NCI-H2171 (cell line): ENCODE measurements around the gene ACYP1.

Experiments used
- DNase-seq: peaks from one replicate; lab custom pipeline; 2025; lab: John Stamatoyannopoulos, UW

The ACYP1 gene

DNA sequence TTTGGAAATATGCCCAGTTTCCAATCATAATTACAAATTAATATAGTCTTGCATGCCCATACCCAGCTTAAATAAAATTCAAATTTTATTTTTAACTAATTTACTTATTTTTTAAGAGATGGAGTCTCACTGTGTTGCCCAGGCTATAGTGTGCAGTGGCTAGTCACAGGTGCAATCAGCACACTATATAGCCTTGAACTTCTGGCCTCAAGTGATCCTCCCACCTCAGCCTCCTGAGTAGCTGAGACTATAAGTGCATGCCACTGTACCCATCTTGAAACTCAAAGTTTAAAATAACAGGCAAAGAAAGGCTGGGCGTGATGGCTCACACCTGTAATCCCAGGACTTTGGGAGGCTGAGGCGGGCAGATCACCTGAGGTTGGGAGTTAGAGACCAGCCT is 22.9 kb downstream of the ACYP1 start:
- no peak for DNase-seq

DNA sequence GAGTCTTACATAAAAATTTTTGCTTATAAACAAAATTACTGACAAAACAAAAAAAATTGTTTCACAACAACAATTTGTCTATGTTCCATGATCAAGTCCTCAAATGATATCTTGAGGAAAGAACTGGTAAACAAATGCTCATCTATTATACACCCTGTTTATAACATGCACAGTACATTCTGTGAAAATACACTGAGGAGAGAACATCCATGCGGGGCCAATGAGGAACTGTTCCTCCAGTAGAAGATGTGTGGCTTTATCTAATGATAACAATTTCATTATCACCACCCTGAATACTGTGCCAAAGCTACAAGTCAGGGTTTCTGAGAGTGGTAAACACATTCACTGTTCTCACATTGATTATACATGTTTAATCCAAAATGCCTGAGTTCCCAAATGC is 23.3 kb downstream of the ACYP1 start:
- DNase-seq = no peak

DNA sequence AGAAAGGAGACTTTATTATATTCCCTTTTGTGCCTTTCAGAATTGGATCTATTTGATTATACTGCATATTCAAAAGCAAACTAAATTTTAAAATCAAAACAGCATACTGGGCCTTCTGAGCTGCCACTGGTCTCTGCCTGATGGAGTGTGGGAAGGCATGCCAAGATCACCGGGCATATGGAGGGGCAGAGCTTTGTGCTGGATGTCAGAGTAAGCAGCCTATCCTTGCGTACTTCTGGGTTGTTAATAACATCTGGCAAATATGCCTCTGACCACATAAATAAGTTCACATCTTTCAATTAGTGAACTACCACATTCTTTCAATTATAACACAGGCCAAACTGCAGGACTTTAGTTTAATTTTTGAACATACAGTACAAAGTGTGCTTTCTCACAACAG is 30.9 kb downstream of the ACYP1 start:
- no peak for DNase-seq

DNA sequence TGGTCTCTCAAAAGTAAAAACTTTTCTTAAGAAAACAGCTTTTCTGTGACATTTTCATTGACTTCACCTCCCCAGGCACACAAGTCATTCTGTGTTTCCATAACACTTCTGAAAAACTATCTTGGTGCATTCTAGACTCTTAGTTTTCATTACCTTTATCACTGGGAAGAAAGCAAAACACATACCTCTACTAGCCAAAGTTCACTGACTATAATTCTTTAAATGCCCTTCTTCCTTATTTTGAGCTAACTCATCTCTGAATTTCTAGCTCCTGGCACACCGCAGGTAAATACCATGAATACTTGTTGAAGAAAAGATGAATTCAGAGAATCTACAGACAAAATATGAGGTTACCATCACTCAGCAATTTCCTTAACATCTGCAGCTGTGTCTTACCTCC is 33.7 kb downstream of the ACYP1 start:
- no peak for DNase-seq

DNA sequence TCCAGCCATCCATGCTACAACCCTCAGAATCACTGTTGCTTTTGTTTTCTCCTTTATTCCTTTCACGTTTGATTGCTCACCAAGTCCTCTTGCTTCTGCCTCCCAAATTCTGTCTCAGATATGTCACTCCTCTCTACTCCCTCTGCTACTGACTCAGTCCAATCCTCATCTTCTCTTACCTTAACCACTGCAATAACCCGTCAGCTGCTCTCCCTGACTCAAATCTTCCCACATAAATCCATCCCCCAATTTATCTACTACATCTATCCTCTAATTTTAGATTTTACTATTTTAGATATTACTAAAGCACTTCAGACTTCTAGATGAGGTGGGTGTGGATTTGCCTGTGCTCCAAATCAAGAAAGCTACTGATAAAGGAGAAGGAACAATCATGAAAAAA is 37.9 kb downstream of the ACYP1 start:
- no peak for DNase-seq

DNA sequence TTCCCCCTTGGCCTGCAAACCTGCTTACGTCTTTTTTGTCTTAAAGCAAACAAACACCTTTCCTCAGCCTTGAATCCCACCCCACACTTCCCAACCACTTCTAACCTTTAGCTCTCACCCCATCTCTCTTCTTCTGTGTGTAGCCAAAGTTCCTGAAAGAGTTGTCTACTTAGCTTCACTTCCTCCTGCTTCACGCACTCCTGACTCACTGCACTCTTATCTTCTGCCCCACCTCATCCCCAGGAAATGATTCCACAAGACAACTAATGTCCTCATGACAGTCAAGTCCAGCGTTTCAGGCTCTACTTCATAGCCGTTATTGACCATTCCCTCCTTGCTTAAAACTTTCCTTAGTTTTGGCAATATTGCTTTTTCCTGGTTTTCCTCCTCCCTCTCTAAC is 38.7 kb downstream of the ACYP1 start:
- no peak for DNase-seq

DNA sequence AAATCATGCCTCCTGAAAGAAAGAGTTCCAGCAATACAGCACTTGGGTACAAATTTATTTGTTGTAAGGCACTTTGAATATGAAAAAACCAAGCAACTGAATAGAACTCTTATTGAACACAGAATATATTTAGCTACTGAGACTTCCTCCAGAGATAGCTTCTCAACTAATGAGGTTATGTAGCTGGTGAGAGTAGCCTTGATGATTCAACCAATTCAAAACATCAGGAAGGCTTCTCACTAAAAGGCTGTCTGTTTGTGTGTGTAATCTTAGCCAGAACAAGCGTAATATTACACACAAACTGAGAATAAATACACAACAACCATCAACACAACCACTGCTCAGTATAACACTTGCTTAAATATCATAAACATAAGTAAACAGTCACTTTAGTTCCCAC is 40.7 kb downstream of the ACYP1 start:
- DNase-seq = no peak

DNA sequence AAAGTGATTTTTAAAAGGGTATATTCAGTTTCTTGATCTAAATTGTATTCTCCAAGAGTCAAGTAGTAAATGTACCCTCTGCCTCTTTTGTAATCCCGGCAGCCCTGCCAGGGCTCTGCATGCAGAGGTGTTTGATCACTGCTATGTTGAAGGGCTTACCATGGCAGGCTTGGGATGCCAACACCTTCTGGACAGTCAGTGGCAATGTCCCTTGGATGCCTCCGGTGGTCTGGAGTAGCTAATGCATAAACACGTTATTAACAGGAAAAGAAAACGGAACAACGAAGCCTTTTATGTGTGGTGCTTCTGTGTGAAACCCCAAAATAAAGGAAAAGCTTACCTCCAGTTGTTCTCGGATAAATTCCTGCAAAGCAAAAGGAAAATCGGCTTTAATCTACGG is 41.2 kb downstream of the ACYP1 start:
- DNase-seq = peak; percentile 3

DNA sequence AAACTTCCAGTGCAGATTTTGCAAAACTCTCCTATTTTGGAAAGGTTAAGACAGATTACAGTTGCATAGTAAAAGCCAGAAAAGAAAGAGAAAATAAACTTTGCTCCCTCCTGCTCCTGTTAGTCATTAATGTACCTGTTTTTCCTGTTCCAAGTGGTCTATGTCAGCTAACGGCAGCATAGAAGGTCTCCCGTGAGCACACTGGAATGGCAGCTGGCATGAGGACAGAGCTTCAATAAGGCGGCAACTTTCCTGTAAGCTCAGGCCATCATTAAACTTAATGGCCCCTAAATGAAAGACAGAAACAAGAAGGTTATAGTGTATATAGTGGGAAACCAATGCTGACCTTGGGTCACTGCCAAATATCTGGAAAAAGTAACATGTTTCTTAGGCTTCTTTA is 45.1 kb downstream of the ACYP1 start:
- DNase-seq = no peak

DNA sequence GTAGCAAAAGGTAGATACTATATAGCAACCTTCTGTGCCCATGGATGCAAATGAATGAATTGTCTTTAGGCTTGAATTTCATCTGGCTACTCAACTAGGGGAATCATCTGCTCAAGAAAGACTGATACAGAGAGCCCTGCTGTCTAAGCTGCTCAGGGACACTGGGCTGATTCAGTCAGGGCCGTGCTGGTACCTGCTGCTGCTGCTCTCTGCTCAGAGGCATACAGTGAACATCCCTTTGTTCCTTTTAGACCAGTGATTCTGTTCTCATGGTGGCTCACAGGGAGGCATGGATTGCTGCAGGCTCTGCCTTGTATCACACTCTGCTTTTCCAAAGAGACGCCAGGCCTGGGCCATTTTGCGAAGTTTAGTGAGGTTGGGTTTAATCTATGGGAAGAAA is 47.0 kb downstream of the ACYP1 start:
- no peak for DNase-seq

DNA sequence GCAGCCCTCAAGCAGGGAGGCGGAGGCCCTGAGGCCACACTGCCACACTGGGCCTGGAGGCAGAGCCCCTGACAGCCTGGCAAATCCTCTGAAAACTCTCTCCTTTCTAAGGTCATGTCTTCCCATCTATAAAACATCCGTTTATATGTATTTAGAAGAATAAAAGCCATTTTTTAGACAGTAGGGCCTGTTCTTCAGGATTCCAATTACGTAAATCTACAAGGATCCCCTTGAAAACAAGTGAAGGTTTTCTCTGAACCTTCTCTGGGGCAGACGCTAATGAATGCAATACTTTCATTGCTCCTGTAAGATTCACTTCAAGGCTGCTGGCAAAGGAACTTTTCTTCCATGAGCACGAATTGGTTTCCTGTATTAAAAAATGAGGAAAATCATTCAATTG is 48.3 kb downstream of the ACYP1 start:
- DNase-seq = no peak

DNA sequence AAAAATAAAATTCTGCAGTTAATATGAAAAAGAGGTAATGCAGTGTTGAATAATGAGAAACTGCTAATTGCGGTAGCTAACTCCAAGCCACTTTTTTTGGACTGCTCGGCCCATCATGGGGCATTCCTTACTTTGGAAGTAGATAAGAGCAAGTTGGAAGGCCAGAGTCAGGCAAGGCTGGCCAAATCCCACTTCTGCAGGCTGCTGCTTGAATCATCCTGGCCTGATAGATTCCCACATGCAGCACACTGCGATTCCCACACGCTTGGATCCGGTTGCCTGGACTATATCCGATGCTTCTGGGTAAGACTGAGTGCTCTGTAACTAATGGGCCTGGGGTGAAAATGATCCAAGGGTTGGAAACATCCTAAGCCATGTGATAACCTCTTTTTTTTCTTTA is 50.5 kb downstream of the ACYP1 start:
- DNase-seq = no peak

DNA sequence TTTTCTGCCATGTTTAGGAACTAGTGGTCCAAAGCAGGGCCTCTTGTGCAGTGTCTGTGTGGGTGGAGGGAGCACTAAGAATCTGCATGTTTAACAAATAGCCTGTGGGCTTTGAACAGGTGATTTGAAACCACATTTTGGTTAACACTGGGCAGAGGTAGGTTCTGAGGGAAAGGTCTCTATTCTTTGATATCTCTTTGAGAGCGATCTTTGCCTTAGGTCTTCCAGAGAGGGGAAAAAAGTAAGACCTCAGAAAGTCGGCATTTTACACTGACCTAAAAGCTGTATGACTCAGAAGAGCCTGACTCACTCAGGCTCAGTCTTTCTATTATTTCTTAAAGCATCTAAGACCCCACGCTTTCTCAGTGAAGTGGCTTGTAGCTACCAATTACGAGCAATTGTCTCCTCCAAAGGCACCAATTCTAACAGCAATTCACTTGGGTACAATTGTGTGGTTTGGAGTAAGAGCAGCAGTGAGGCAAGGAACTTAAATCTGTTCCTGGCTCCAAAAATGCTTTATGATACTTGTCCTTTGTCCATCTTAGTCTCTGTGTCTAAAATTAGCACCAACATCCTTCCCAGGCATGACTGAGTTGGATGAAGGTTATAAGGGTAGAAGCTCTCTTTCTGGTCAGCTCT is 52.3 kb downstream of the ACYP1 start:
- no peak for DNase-seq

DNA sequence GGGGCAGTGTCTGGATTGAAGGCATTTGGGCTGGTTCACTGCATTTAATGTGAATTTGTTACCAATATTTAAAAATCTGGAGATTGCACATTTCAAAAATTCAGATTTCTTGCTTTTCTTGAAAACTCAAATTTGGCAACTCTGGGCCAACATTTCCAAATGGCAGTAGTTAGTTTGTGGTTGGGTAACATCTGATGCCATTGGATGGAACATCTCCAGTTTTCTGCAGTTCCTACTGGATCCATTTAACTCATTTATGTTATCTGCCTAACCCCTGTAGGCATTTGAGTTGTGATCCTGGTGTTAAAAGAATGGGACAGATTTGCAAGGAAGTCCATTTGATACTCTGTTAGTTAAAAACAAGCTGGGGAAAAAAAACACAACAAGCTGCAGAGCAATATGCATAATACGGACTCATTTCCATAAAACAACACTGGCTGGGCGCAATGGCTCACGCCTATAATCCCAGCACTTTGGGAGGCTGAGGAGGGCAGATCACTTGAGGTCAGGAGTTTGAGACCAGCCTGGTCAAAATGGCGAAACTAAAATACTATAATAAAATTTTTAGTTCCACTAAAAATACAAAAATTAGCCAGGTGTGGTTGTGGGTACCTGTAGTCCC is 53.2 kb downstream of the ACYP1 start:
- no peak for DNase-seq

DNA sequence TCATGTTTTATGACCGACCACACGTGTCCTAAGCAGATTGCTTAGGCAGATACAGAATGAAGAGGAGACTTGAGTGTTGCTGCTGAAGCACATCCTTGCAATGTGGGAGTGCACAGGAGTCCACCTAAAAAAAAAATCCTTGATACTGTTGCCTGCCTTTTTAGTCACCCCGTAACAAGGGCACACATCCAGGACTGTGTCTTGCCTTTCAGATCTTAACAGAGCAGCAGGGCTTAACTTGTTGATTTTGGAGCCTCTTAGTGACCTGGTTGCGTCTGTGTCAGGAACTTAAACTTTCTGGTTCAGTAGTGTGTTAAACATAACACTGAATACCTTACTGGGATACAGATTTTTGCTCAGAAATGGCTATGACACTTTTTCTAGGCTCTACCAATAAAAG is 54.6 kb downstream of the ACYP1 start:
- no peak for DNase-seq

DNA sequence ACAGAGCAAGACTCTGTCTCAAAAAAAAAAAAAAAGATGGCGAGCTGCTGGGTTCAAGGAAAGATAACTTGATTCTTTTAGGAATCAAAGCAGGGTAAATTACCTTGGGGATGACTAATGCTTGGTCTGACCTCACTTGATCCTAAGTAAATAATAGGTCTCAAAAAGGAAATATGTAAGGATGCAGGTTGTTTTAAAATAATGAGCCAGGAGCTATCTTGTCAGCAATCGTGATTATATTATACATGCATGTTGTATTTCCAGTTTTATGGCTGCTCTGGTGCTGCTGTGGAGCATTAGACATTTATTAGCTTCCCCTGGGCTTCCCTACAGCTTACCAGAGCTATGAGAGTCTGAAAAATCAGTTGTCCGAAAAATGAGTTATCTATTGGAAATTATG is 58.5 kb downstream of the ACYP1 start:
- no peak for DNase-seq

DNA sequence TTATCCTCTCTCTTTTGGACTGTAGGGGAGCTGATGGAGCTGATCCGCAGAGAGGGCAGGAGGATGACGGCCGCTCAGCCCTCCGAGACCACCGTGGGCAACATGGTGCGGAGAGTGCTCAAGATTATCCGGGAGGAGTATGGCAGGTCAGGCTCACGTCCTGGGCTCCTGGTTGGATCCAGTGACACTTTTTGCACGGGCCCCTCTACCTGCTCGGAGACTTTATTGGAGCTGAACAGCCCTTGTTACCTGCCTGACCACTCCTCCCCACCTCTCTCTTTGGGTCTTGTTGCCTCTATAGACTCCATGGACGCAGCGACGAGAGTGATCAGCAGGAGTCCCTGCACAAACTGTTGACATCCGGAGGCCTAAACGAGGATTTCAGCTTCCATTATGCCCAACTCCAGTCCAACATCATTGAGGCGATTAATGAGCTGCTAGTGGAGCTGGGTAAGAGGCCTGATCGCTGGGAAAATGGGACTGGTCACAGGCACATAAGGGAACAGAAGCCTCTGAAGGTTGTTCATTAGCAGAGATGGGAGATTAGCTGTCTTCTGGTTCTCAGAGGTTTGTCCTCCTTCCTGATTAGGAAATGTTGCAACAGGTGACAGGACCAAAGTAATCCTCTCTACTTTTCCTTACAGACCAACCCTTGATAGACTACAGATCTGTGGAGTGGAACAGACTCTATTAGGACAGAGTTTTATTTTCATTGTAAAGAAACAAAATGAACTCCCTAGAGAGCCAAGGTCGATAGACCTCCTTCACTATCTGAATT is 60.4 kb downstream of the ACYP1 start:
- no peak for DNase-seq
